Spleen (tissue), 7 donors: ENCODE results near the gene HK2.

Source experiments
- CTCF ChIP-seq, 11 experiments: fragments of 200-600 bp in 7 of 11; fragments of 450-650 bp in 4 of 11; sonication (generic) in 4 of 11; IDR thresholded peaks in 8 of 11; conservative IDR thresholded peaks in 3 of 11; 1 replicate in 7 of 11; 2 replicates in 4 of 11; pipeline versions ENCODE4 v1.4.0 to v1.8.0; 2016 to 2021; ENCODE audit warnings: antibody characterized with exemption in 11 of 11, inconsistent platforms in 4 of 11, mild to moderate bottlenecking in 1 of 11
- POLR2A ChIP-seq, 3 donors: fragments of 450-650 bp; IDR thresholded peaks; one replicate each; pipeline ENCODE4 v1.5.1; 2017; ENCODE audit warnings: antibody characterized with exemption in 3 of 3, mild to moderate bottlenecking in 1 of 3
- donor health status: DM: no; HTN: no; CAD: no; lungs with moderate emphysema.
- donor health status: DM: no; HTN: no; CAD: no.
- donor health status: DM: no; HTN: no; CAD: no.

- TF ChIP-seq CTCF (IDR thresholded peaks at IDR 0.05 in 8 of 11, conservative IDR thresholded peaks at IDR 0.05 in 3 of 11): no peak
- no peak for TF ChIP-seq POLR2A (IDR thresholded peaks at IDR 0.05)
Observed at GRCh38 chr2:74910245-74910644, 76.3 kb downstream of the HK2 start.
